Measurements from ENCODE around the gene DLAT.

DNA sequence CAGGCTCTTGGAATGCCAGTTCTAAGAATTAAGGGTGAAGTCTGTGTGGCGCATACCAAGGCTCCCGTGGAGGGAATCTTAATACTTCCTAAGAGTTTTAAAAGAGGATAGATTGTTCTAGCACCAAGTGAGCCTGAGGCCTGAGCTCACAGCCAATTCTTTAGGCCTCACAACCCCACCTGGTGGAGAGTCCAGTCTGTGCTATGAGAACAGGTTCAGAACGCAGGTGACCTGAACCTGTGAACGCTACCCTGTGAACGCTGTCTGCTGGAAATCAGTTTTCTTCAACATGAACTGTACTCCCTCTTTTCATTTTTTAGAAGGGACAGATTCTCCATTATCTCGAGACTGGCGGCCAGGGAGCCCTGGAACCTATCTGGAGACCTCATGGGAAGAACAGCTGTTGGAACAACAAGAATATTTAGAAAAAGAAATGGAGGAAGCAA, 43.2 kb upstream of the DLAT start:
- TF ChIP-seq, protein P1, sequence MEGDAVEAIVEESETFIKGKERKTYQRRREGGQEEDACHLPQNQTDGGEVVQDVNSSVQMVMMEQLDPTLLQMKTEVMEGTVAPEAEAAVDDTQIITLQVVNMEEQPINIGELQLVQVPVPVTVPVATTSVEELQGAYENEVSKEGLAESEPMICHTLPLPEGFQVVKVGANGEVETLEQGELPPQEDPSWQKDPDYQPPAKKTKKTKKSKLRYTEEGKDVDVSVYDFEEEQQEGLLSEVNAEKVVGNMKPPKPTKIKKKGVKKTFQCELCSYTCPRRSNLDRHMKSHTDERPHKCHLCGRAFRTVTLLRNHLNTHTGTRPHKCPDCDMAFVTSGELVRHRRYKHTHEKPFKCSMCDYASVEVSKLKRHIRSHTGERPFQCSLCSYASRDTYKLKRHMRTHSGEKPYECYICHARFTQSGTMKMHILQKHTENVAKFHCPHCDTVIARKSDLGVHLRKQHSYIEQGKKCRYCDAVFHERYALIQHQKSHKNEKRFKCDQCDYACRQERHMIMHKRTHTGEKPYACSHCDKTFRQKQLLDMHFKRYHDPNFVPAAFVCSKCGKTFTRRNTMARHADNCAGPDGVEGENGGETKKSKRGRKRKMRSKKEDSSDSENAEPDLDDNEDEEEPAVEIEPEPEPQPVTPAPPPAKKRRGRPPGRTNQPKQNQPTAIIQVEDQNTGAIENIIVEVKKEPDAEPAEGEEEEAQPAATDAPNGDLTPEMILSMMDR (conservative IDR thresholded peaks at IDR 0.05; ENCODE audit: low read depth, low read length): peak; percentile 62
- no peak for TF ChIP-seq EZH2 (IDR thresholded peaks at IDR 0.05; ENCODE audit: borderline replicate concordance, low read depth, low read length, poor library complexity, severe bottlenecking)
